Stomach (tissue), 9 donors: ENCODE measurements around the gene CBLN1. TPM values are rescaled to one million over a fixed set of nuclear protein-coding genes. Genes with fewer than 3 reads are reported as not detected.

Source experiments
- DNase-seq, 2 donors: peaks; one replicate each; pipeline versions ENCODE4 v3.0.0 to v3.0.0-alpha.2; 2013 to 2019
- H3K27ac ChIP-seq, 5 donors: fragments of 200-600 bp in 4 of 5; sonication (generic) in 4 of 5; one replicate each; pipeline ENCODE4 v1.5.1; 2013 to 2019; ENCODE audit warnings: mild to moderate bottlenecking in 1 of 5, moderate library complexity in 1 of 5
- H3K27me3 ChIP-seq, 3 donors: fragments of 200-600 bp; sonication (generic); one replicate each; pipeline ENCODE4 v1.5.1; 2017 to 2019; ENCODE audit warnings: mixed run types in 1 of 3
- H3K36me3 ChIP-seq, 4 donors: fragments of 200-600 bp; sonication (generic); 1 replicate in 3 of 4; 2 replicates in 1 of 4; pipeline ENCODE4 v1.5.1; 2016 to 2019
- H3K4me1 ChIP-seq, 4 donors: fragments of 200-600 bp; sonication (generic); one replicate each; pipeline ENCODE4 v1.5.1; 2016 to 2019
- H3K4me3 ChIP-seq, 4 donors: fragments of 200-600 bp; sonication (generic) in 3 of 4; one replicate each; pipeline ENCODE4 v1.5.1; 2016 to 2019; ENCODE audit warnings: mild to moderate bottlenecking in 1 of 4
- H3K9me3 ChIP-seq, 4 donors: fragments of 200-600 bp; sonication (generic); one replicate each; pipeline ENCODE4 v1.5.1; 2016 to 2019
- EP300 ChIP-seq: sonication (generic); formaldehyde crosslinking; IDR thresholded peaks from one replicate; pipeline ENCODE4 v1.6.1; 2017; ENCODE audit warnings: antibody characterized with exemption
- POLR2A ChIP-seq, 4 donors: fragments of 450-650 bp; IDR thresholded peaks; one replicate each; pipeline ENCODE4 v1.6.1; 2016; ENCODE audit warnings: antibody characterized with exemption in 4 of 4, control low read depth in 2 of 4, mild to moderate bottlenecking in 1 of 4, moderate library complexity in 1 of 4
- POLR2AphosphoS5 ChIP-seq, 3 donors: sonication (generic); formaldehyde crosslinking; IDR thresholded peaks; one replicate each; pipeline ENCODE4 v1.6.1; 2016; ENCODE audit warnings: antibody characterized with exemption in 3 of 3
- WGBS, 5 donors: extraction: QIAGEN DNeasy Blood & Tissue Kit in 3 of 5; methylation state at CpG; one replicate each; pipeline versions ENCODE4 v1.1.5 to v1.1.7; 2013 to 2018; 5-methylcytosine and 5-hydroxymethylcytosine counted together
- intact Hi-C: fragments of 100-400 bp; cut with DNase I; formaldehyde crosslinking; loops from one replicate; pipeline ENCODE4 v1.15.1; 2023; ENCODE audit warnings: low total_unique reads
- polyA plus RNA-seq, 3 donors: library from polyadenylated mRNA; stranded (reverse); fragments of 200-250 nt; gene quantifications; one replicate each; pipeline ENCODE4 v1.2.3, GENCODE V29; 2013
- total RNA-seq, 5 donors: library from RNA; depleted of rRNA; stranded (reverse); fragments of >200 nt; gene quantifications; one replicate each; pipeline versions ENCODE4 v1.1.0 to v1.2.3, GENCODE V29; 2014 to 2016
- TF ChIP-seq, protein P1 (sequence below), 7 experiments: fragments of 450-650 bp in 4 of 7; fragments of 200-600 bp in 3 of 7; sonication (generic) in 3 of 7; IDR thresholded peaks; one replicate each; pipeline ENCODE4 v1.5.1; 2016 to 2019; ENCODE audit warnings: antibody characterized with exemption in 7 of 7, control low read depth in 2 of 7, mild to moderate bottlenecking in 1 of 7
- donor health status: healthy with polysubstance abuse.
- donor health status: Bipolar disorder and iron deficiency.
- donor health status: healthy.

CBLN1 gene
- total and polyA plus RNA-seq, 8 donors = 0.19 to 2.2 (median 0.72) TPM; not detected in 5

DNA sequence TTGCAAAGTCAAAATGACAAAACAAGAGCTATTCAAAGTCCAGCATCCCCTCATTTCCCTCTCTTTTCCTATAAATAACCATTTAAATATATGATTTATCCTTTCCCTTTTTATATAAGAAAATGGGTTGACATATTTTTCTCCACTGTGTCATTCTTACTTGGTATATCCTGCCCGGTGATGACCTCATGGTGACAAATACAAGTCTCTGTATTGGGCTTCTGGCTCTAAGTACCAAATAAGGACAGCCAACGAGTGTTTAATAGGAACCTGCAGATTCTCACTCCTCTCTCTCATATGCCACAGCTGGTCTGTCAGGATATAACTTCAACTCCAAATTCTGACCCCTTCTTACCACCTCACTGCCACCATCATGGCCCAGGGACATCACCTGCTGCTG, 25.5 kb upstream of the CBLN1 start:
- intact Hi-C loops = no loop called here
- H3K4me3 ChIP-seq = no peak overlapping the region
- H3K27ac ChIP-seq = no peak overlapping the region
- H3K36me3 ChIP-seq = no peaks in the 10 kb centered on the region
- H3K4me1 ChIP-seq = no peaks in the 10 kb centered on the region
- no peak for TF ChIP-seq EP300
- no peak for TF ChIP-seq POLR2AphosphoS5 (IDR thresholded peaks at IDR 0.05)
- TF ChIP-seq, protein P1, sequence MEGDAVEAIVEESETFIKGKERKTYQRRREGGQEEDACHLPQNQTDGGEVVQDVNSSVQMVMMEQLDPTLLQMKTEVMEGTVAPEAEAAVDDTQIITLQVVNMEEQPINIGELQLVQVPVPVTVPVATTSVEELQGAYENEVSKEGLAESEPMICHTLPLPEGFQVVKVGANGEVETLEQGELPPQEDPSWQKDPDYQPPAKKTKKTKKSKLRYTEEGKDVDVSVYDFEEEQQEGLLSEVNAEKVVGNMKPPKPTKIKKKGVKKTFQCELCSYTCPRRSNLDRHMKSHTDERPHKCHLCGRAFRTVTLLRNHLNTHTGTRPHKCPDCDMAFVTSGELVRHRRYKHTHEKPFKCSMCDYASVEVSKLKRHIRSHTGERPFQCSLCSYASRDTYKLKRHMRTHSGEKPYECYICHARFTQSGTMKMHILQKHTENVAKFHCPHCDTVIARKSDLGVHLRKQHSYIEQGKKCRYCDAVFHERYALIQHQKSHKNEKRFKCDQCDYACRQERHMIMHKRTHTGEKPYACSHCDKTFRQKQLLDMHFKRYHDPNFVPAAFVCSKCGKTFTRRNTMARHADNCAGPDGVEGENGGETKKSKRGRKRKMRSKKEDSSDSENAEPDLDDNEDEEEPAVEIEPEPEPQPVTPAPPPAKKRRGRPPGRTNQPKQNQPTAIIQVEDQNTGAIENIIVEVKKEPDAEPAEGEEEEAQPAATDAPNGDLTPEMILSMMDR (IDR thresholded peaks at IDR 0.05) = no peak
- TF ChIP-seq POLR2A (IDR thresholded peaks at IDR 0.05) = no peak
- H3K9me3 ChIP-seq = no peaks in the 10 kb centered on the region
- H3K27me3 ChIP-seq = peaks cover 0 to 33% (median 0%) of the 10 kb centered on the region in 3 donors
- DNase-seq = no peak
- WGBS, 5 donors = 62 to 82% (median 74%) methylated on average over 2 of the region's 2 CpGs

DNA sequence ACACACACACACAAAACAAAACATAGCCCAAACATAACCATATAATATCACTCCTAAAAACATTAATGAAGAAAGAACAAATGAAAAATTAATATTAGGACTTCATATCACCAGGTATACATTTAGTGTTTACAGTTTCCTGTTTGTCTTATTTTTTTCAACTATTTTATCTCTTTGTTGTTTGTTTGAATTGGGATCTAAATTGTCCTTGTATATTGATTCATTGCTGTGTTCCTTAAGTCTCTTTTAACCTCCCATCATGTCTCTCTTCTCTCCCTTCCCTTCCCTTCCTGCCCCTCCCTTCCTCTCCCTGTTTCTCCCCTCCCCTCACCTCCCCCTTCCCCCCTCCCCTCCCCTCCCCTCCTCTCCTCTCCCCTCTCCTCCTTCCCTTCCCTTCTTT, 23.8 kb upstream of the CBLN1 start:
- no peak for DNase-seq
- intact Hi-C loops = no loop called here
- Histone ChIP-seq H3K4me3 (no peak overlapping the region), H3K9me3 (no peaks in the 10 kb centered on the region), H3K27me3 (peaks cover 0 to 24% (median 0%) of the 10 kb centered on the region in 3 donors), H3K4me1 (no peaks in the 10 kb centered on the region), H3K36me3 (no peaks in the 10 kb centered on the region), H3K27ac (no peak overlapping the region)
- TF ChIP-seq POLR2AphosphoS5 (IDR thresholded peaks at IDR 0.05) (no peak), EP300 (no peak), POLR2A (IDR thresholded peaks at IDR 0.05) (no peak)
- TF ChIP-seq, protein P1 (IDR thresholded peaks at IDR 0.05) = no peak

DNA sequence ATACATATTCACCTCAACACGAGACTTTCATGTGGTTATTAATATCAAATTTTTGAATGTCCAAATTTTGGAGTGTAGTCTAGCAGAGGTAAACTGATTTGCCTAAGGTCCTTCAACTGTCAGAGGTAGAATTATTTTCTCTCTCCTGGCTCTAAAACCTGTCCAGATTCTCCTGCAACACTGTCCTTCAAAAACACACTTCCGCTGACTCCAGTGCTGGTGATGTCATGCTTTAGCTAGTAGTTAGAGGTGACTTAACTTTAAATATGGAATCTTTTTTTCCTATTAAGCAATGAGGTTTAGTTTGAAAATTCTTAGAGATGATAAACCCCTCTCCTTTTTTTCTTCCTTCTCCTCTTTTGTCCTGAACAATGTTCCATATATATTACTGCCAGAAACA, 10.8 kb upstream of the CBLN1 start:
- Histone ChIP-seq H3K4me3 (no peak overlapping the region), H3K27ac (no peak overlapping the region), H3K27me3 (peaks cover 3 to 25% (median 5%) of the 10 kb centered on the region in 3 donors), H3K9me3 (no peaks in the 10 kb centered on the region), H3K36me3 (no peaks in the 10 kb centered on the region), H3K4me1 (no peaks in the 10 kb centered on the region)
- DNase-seq = no peak
- intact Hi-C loops = no loop called here
- 74 to 86% (median 74%) methylated on average over 2 of the region's 2 CpGs for WGBS, 5 donors
- TF ChIP-seq EP300 (no peak), POLR2AphosphoS5 (IDR thresholded peaks at IDR 0.05) (no peak), POLR2A (IDR thresholded peaks at IDR 0.05) (no peak)
- TF ChIP-seq, protein P1 (IDR thresholded peaks at IDR 0.05) = no peak

DNA sequence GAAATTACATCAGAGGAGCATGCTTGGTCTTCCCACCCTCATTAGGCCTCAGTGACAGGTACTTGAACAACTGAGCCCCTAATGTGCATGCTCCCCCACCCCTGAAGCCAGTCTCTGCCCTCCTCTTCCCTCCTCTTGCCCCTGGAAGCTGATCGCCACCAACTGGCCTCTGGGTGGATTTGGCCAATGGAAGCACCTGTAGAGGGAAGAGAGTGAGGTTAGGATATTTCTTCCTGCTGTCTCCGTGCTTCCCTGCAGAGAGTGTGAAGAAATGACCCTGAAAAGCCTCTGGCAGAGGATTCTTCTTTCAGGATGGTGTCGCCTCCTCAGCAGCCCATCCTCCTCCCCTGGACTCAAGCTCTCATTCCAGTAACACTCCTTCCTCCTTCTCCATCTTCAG, 5.9 kb upstream of the CBLN1 start:
- 22 to 40% (median 32%) methylated on average over 3 of the region's 3 CpGs for WGBS, 5 donors
- no peak for DNase-seq
- TF ChIP-seq POLR2A (IDR thresholded peaks at IDR 0.05) (no peak), EP300 (no peak), POLR2AphosphoS5 (IDR thresholded peaks at IDR 0.05) (no peak)
- TF ChIP-seq, protein P1 (IDR thresholded peaks at IDR 0.05) = no peak
- intact Hi-C loops = no loop called here
- Histone ChIP-seq H3K9me3 (no peaks in the 10 kb centered on the region), H3K4me3 (no peak overlapping the region), H3K27ac (no peak overlapping the region), H3K36me3 (no peaks in the 10 kb centered on the region), H3K27me3 (peaks cover 12 to 61% (median 30%) of the 10 kb centered on the region in 3 donors), H3K4me1 (peaks cover 7 to 13% (median 10%) of the 10 kb centered on the region in 4 donors)
